Measurements from ENCODE around the gene MSI2. TPM values are rescaled to one million over a fixed set of nuclear protein-coding genes. Genes with fewer than 3 reads are reported as not detected.

The MSI2 gene
- total RNA-seq, 1 donor from 2014 or later: 31.3 TPM

DNA sequence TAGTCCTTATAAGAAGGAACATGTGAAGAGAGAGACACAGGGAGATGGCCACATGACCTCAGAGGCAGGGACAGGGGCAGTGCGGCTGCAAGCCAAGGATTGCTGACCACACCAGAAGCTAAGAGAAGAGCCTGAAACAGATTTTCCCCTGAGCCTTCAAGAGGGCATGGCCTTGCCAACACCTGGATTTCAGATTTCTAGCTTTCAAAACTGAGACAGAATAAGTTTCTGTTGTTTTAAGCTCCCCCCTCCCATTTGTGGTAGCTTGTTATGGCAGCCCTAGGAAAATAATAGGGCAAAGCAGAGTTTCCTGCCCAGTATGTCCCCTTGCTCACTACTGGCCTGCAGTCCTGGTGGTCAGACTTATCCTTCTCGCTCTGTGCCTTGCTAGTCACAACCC, 284.3 kb downstream of the MSI2 start:
- intact Hi-C loops (cut with DNase I): no loop called here
- TF ChIP-seq, protein P1, sequence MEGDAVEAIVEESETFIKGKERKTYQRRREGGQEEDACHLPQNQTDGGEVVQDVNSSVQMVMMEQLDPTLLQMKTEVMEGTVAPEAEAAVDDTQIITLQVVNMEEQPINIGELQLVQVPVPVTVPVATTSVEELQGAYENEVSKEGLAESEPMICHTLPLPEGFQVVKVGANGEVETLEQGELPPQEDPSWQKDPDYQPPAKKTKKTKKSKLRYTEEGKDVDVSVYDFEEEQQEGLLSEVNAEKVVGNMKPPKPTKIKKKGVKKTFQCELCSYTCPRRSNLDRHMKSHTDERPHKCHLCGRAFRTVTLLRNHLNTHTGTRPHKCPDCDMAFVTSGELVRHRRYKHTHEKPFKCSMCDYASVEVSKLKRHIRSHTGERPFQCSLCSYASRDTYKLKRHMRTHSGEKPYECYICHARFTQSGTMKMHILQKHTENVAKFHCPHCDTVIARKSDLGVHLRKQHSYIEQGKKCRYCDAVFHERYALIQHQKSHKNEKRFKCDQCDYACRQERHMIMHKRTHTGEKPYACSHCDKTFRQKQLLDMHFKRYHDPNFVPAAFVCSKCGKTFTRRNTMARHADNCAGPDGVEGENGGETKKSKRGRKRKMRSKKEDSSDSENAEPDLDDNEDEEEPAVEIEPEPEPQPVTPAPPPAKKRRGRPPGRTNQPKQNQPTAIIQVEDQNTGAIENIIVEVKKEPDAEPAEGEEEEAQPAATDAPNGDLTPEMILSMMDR (IDR thresholded peaks at IDR 0.05): no peak
- no peaks in the 10 kb centered on the region for H3K27me3 ChIP-seq
- H3K9me3 ChIP-seq: no peaks in the 10 kb centered on the region
- ATAC-seq (no peak), DNase-seq (no peak)
- H3K4me1 ChIP-seq: no peaks in the 10 kb centered on the region
- H3K36me3 ChIP-seq: no peaks in the 10 kb centered on the region
- H3K27ac ChIP-seq: no peak overlapping the region
- H3K4me3 ChIP-seq: no peak overlapping the region

DNA sequence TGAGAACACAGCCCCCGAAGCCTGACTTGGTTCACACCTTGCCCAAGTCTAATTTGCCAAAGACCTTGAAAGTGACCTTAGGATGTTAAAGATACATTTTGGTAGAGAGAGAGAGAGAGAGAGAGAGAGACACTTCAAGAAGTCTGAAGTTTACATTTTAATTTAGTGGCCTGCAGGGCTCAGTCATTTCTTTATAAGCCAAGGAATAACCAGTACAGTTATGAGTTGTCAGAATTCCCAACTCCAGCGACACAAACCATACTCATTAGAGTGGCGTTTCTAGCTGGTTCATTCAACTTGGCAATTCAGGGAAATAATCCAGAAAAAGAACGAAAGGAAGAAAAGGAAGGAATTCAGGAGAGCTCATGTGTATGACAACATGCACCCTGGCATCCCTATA, 284.7 kb downstream of the MSI2 start:
- no peak for ATAC-seq
- no peaks in the 10 kb centered on the region for H3K4me1 ChIP-seq

DNA sequence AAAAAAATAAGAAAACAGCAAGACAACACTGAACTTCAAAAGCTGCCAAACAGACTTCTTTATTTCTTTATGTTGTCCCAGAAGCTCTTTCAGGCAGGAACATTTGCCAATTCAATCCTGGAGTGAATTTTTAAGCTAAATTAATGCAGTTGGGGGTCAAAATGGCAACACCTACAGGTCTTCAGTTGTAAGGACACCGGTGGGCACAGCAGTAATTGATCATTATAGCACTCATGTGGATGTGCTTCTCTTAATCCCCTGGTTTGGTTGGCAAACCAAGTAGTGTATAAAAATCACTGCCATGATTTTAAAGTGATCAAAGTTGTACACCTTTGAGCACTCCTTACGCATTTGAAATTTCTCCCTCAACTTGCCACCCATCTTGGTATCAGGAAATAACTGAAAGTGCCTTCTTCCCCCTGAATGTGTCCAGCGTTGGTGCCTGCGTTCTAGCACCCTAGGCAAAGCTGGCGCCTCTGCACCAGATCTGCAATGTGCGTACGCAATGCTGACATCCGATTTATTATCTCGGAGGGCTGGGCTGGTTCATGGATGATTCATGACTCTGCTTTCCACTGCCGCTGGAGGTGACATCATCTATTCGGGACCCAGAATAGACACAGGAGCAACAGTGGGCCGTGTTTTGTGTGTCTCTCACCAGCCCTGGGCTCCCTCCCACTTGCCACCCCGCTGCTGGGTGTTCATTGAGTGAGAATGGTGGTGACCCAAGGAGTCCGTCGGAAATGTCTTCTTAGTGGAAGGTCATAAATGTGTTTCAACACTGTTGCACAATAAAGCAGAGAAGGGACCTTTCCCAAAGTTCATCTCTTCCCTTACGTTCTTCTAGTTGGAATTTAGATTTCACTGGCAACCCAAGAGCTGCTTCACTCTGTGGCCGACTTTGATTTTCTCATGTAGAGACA, 285.4 kb downstream of the MSI2 start:
- H3K27ac ChIP-seq: no peak overlapping the region
- H3K36me3 ChIP-seq: no peaks in the 10 kb centered on the region
- TF ChIP-seq, protein P1 (IDR thresholded peaks at IDR 0.05): no peak
- no peaks in the 10 kb centered on the region for H3K27me3 ChIP-seq
- H3K4me3 ChIP-seq: no peak overlapping the region
- no peaks in the 10 kb centered on the region for H3K4me1 ChIP-seq
- ATAC-seq: no peak
- H3K9me3 ChIP-seq: no peaks in the 10 kb centered on the region
- intact Hi-C loops (cut with DNase I): no loop called here
- no peak for DNase-seq

More for the DNA sequence above, 284.7 kb downstream of the MSI2 start:
- no peaks in the 10 kb centered on the region for H3K36me3 ChIP-seq
- intact Hi-C loops (cut with DNase I): no loop called here
- H3K4me3 ChIP-seq: no peak overlapping the region
- no peaks in the 10 kb centered on the region for H3K9me3 ChIP-seq
- no peak overlapping the region for H3K27ac ChIP-seq
- TF ChIP-seq, protein P1 (IDR thresholded peaks at IDR 0.05): no peak
- no peak for DNase-seq
- no peaks in the 10 kb centered on the region for H3K27me3 ChIP-seq

DNA sequence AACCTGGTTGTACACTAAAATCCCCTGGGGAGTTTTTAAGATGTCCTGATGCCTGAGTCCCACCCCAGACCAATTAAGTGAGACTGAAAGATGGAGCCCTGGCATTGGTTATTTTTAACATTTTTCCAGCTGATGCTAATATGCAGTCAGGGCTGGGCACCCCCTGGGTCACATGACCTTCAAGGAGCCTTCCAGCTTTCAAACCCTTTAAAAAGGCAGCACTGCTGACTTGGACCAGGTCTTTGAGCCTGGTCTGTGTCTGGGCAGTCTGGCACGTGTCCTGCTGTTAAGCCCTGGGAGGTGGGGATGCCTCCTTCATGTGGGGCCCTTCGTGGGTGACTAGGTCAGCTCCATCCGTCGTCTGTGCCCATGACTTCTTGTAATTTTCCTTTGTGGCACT, 286.2 kb downstream of the MSI2 start:
- ATAC-seq (no peak), DNase-seq (no peak)
- H3K36me3 ChIP-seq: no peaks in the 10 kb centered on the region
- no peak overlapping the region for H3K27ac ChIP-seq
- no peaks in the 10 kb centered on the region for H3K9me3 ChIP-seq
- no peak overlapping the region for H3K4me3 ChIP-seq
- no peaks in the 10 kb centered on the region for H3K4me1 ChIP-seq
- H3K27me3 ChIP-seq: no peaks in the 10 kb centered on the region
- TF ChIP-seq, protein P1 (IDR thresholded peaks at IDR 0.05): no peak
- intact Hi-C loops (cut with DNase I): no loop called here

DNA sequence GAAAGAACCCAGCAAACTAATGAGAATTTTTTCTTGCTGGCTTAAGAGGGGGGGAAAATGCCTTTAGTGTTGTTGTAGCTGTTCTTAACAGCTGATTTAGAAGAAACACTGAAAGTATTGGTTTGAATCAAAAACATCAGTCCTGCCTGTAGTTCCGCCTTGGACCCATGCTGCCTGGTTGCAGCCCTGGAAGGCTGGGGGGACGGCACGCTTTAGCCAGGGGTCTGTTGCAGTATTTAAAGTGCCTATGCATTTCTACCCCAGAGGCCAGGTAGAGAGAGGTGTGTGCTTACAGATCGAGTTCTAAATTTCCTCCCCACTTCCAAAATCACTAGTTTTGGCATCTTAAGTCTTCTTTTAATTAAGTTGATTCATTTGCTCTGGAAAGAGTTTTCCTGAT, 286.9 kb downstream of the MSI2 start:
- Histone ChIP-seq H3K4me1 (no peaks in the 10 kb centered on the region), H3K27me3 (no peaks in the 10 kb centered on the region), H3K4me3 (no peak overlapping the region), H3K9me3 (no peaks in the 10 kb centered on the region), H3K27ac (no peak overlapping the region), H3K36me3 (no peaks in the 10 kb centered on the region)
- DNase-seq (no peak), ATAC-seq (no peak)
- intact Hi-C loops (cut with DNase I): no loop called here
- TF ChIP-seq, protein P1 (IDR thresholded peaks at IDR 0.05): no peak

All from upper lobe of right lung (tissue), 1 donor.